PFSK-1 (cell line): ENCODE measurements around the gene GAS6.

Source experiments
- FOXP2 ChIP-seq: optimal IDR thresholded peaks from 2 replicates; pipeline ENCODE3; 2011; ENCODE audit warnings: borderline replicate concordance, control low read depth, inconsistent platforms; ENCODE audit not compliant: insufficient read depth; ENCODE audit errors: extremely low read length, extremely low read depth
- POLR2AphosphoS5 ChIP-seq: IDR thresholded peaks from 2 replicates; pipeline ENCODE4 v1.6.1; 2012; ENCODE audit warnings: low read depth, mild to moderate bottlenecking, control low read depth, low read length, moderate library complexity
- TAF1 ChIP-seq: IDR thresholded peaks from 2 replicates; pipeline ENCODE4 v1.6.1; 2012; ENCODE audit warnings: low read length, control low read depth, borderline replicate concordance; ENCODE audit not compliant: insufficient read depth
- TF ChIP-seq, protein P1 (sequence below), 2 experiments: IDR thresholded peaks; 2 replicates each; pipeline versions ENCODE4 v1.6.1 to v1.8.0; 2011 to 2012; ENCODE audit warnings: low read depth in 2 of 2, low read length in 2 of 2, control low read depth in 1 of 2, inconsistent platforms in 1 of 2, mild to moderate bottlenecking in 1 of 2, moderate library complexity in 1 of 2; ENCODE audit not compliant: insufficient read depth in 1 of 2

DNA sequence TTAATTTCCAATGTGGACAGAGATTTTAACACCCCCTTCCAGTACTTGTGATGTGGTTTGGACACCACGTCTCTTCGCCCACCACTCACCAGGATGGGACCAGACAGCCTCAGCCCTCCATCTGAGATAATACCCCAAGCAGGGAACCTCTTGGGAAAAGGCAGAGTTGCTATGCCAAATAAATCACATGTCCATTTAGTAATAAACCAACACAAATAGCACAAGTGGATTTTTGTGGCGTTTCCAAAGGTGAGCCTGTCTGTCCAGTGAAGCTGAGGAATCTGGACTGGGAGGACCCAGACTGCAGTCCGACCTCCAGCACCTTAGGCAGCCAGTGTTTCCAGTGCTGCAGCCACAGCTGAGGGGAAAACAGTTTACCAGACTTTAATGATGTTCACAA lies 34.1 kb upstream of the GAS6 start:
- TF ChIP-seq, protein P1, sequence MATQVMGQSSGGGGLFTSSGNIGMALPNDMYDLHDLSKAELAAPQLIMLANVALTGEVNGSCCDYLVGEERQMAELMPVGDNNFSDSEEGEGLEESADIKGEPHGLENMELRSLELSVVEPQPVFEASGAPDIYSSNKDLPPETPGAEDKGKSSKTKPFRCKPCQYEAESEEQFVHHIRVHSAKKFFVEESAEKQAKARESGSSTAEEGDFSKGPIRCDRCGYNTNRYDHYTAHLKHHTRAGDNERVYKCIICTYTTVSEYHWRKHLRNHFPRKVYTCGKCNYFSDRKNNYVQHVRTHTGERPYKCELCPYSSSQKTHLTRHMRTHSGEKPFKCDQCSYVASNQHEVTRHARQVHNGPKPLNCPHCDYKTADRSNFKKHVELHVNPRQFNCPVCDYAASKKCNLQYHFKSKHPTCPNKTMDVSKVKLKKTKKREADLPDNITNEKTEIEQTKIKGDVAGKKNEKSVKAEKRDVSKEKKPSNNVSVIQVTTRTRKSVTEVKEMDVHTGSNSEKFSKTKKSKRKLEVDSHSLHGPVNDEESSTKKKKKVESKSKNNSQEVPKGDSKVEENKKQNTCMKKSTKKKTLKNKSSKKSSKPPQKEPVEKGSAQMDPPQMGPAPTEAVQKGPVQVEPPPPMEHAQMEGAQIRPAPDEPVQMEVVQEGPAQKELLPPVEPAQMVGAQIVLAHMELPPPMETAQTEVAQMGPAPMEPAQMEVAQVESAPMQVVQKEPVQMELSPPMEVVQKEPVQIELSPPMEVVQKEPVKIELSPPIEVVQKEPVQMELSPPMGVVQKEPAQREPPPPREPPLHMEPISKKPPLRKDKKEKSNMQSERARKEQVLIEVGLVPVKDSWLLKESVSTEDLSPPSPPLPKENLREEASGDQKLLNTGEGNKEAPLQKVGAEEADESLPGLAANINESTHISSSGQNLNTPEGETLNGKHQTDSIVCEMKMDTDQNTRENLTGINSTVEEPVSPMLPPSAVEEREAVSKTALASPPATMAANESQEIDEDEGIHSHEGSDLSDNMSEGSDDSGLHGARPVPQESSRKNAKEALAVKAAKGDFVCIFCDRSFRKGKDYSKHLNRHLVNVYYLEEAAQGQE (IDR thresholded peaks at IDR 0.05; ENCODE audit: insufficient read depth in 1 of 2, low read depth in 2 of 2, low read length in 2 of 2) = no peak
- TF ChIP-seq POLR2AphosphoS5 (no peak), TAF1 (no peak), FOXP2 (no peak)
